Heart right ventricle (tissue), 16 donors: ENCODE measurements around the gene NMT2. TPM values are rescaled to one million over a fixed set of nuclear protein-coding genes. Genes with fewer than 3 reads are reported as not detected.

ENCODE experiments used
- ATAC-seq, 8 donors: fragments of 200-7000 bp; cut with Tn5 transposase; one replicate each; pipeline ENCODE4 v1.9.1; 2020; ENCODE audit warnings: mild to moderate bottlenecking in 8 of 8, moderate library complexity in 8 of 8, moderate number of reproducible peaks in 1 of 8
- DNase-seq, 2 donors: peaks; one replicate each; pipeline ENCODE4 v3.0.0-alpha.2; 2020
- H3K27ac ChIP-seq, 10 donors: fragments of 200-600 bp; sonication (generic) in 2 of 10; one replicate each; pipeline versions ENCODE4 v1.5.0 to v1.8.0; 2020 to 2022; ENCODE audit warnings: mild to moderate bottlenecking in 3 of 10
- H3K27me3 ChIP-seq, 7 donors: fragments of 200-600 bp; one replicate each; pipeline ENCODE4 v1.8.0; 2021 to 2022; ENCODE audit warnings: mild to moderate bottlenecking in 2 of 7
- H3K36me3 ChIP-seq, 9 donors: fragments of 200-600 bp; sonication (generic) in 1 of 9; one replicate each; pipeline versions ENCODE4 v1.5.0 to v1.8.0; 2020 to 2022; ENCODE audit warnings: mild to moderate bottlenecking in 2 of 9
- H3K4me1 ChIP-seq, 9 donors: fragments of 200-600 bp; sonication (generic) in 1 of 9; one replicate each; pipeline versions ENCODE4 v1.5.0 to v1.8.0; 2020 to 2022; ENCODE audit warnings: mild to moderate bottlenecking in 4 of 9
- H3K4me3 ChIP-seq, 10 donors: fragments of 200-600 bp; sonication (generic) in 2 of 10; one replicate each; pipeline versions ENCODE4 v1.5.0 to v1.8.0; 2020 to 2022; ENCODE audit warnings: mild to moderate bottlenecking in 7 of 10, moderate library complexity in 2 of 10
- H3K9me3 ChIP-seq, 11 donors: fragments of 200-600 bp in 10 of 11; sonication (generic) in 2 of 11; one replicate each; pipeline versions ENCODE4 v1.5.0 to v1.8.0; 2013 to 2022; ENCODE audit warnings: mild to moderate bottlenecking in 2 of 11, control low read depth in 1 of 11, moderate library complexity in 1 of 11
- CTCF ChIP-seq, 9 donors: fragments of 200-600 bp; sonication (generic) in 2 of 9; IDR thresholded peaks; one replicate each; pipeline versions ENCODE4 v1.5.0 to v1.8.0; 2021 to 2022; ENCODE audit warnings: antibody characterized with exemption in 9 of 9, mild to moderate bottlenecking in 5 of 9, moderate library complexity in 1 of 9
- WGBS, 2 donors: extraction: QIAGEN DNeasy Blood & Tissue Kit; methylation state at CpG; one replicate each; pipeline ENCODE4 v1.1.7; 2013; ENCODE audit warnings: inconsistent platforms in 1 of 2; 5-methylcytosine and 5-hydroxymethylcytosine counted together
- intact Hi-C, 10 donors: fragments of 100-400 bp; cut with DNase I; formaldehyde crosslinking; loops; one replicate each; pipeline versions ENCODE4 v1.11.1 to v1.14.2; 2022
- long read RNA-seq, 3 donors: library from polyadenylated mRNA; unstranded; transcript quantifications; one replicate each; pipeline ENCODE4 v2.0.0, GENCODE V29; 2020 to 2021
- polyA plus RNA-seq, 2 donors: library from polyadenylated mRNA; stranded (reverse); fragments of 200-250 nt; gene quantifications; one replicate each; pipeline ENCODE4 v1.2.3, GENCODE V29; 2013
- total RNA-seq, 10 donors: library from RNA; stranded (reverse); fragmentation: NEBNext Ultra II Directional in 3 of 10; extraction: Animal tissue kit (Norgen Biotek cat#: 25700) in 3 of 10; gene quantifications; one replicate each; pipeline versions ENCODE4 v1.2.1 to v1.2.4, GENCODE V29; 2021 to 2023
- donor health status: Arrhythmogenic right ventricular cardiomyopathy.
- donor health status: ischemic (EF 13 %, LVEDD 7.1; RV severe dilation, severe dysfunction).
- donor health status: healthy with polysubstance abuse.
- donor health status: DM: no; HTN: yes; CAD: no.
- donor health status: DM: no; HTN: no; CAD: no.
- donor health status: ischemic (EF 25% LVEDD 6.9; RV normal size, moderate dysfunction).
- donor health status: ischemic (EF 25% LVEDD 5.7; RV mildly dilated, moderate dysfunction).
- donor health status: healthy.
- donor health status: DM: yes; HTN: yes; CAD: no.
- donor health status: Ischemic cardiomyopathy.
- donor health status: ischemic (EF 35%, LVEDD 5.7; RV mildly dilated, moderate dysfunction).
- donor health status: nonischemic (EF 11% LVEDD 7.7; RV severe dilation, severe dysfunction).
- donor health status: DM: yes; HTN: yes; CAD: no.
- donor health status: PGD.
- donor health status: ischemic (EF 29% LVEDD 5.4; RV normal size, mild dysfunction).
- donor health status: nonischemic (EF 23%, LVEDD 6.1; RV moderate dilation, normal function).

NMT2 gene
- total RNA-seq (10 to 100 TPM in 8 of 10 donors, 1 to 10 TPM in 2; 8.9 to 14.5 (median 12.3) TPM), polyA plus RNA-seq (1 to 10 TPM; 6.1 to 7.6 TPM)
- long read RNA-seq, donor 1, transcript NMT2-202 (12 exons, 2,907 nt): major isoform, 6 of 14 reads
- long read RNA-seq, donor 1, partial matches to known transcripts: 3 of 14 reads
- long read RNA-seq, donor 1, other reads (novel, unspliced or antisense): 3 of 14 reads
- long read RNA-seq, donor 2, transcript NMT2-202 (12 exons, 2,907 nt): major isoform, 12 of 19 reads
- long read RNA-seq, donor 2, partial matches to known transcripts: 1 of 19 reads
- long read RNA-seq, donor 2, other reads (novel, unspliced or antisense): 4 of 19 reads
- long read RNA-seq, donor 3, transcript NMT2-202 (12 exons, 2,907 nt): major isoform, 11 of 19 reads
- long read RNA-seq, donor 3, partial matches to known transcripts: 1 of 19 reads
- long read RNA-seq, donor 3, other reads (novel, unspliced or antisense): 7 of 19 reads

GRCh38 chr10:15168291-15168785 lies at the start of gene NMT2:
TSS of gene NMT2 (minus strand) at chr10:15168693. CDS start at chr10:15168612, 81 bp downstream.
- peak within 1 kb of the TSS; percentile 64 to 96 (median 90) for H3K27ac ChIP-seq
- TF ChIP-seq CTCF (IDR thresholded peaks at IDR 0.05): peak in 8 of 9 donors; percentile 38 to 68 (median 50)
- H3K4me3 ChIP-seq: peak within 1 kb of the TSS; percentile 72 to 98 (median 88)
- no peaks in the 10 kb centered on the region for H3K36me3 ChIP-seq
- intact Hi-C loops: loop anchor here in 3 of 10 donors (1.0 to 10.0 kb wide), 3 partner anchors 64 to 209 kb away; partner anchors contain the start of genes MEIG1 (in 1 of the 3) and RPP38 (in 1 of the 3)
- H3K9me3 ChIP-seq: no peaks in the 10 kb centered on the region
- 0 to 1% methylated on average over 25 to 53 of the region's 70 CpGs for WGBS, 2 donors
- H3K4me1 ChIP-seq: peaks cover 7 to 43% (median 34%) of the 10 kb centered on the region in 9 donors
- DNase-seq (peak; percentile 84 to 89), ATAC-seq (peak; percentile 85 to 94 (median 88))
- H3K27me3 ChIP-seq: peaks cover 0 to 15% (median 0%) of the 10 kb centered on the region in 7 donors

- WGBS, 2 donors: 95% methylated on average over 6 of the region's 6 CpGs
- no peak for ATAC-seq
- no peak for DNase-seq
- TF ChIP-seq CTCF (IDR thresholded peaks at IDR 0.05): no peak
- H3K4me1 ChIP-seq: no peaks in the 10 kb centered on the region
- H3K4me3 ChIP-seq: no peak overlapping the region
- H3K27ac ChIP-seq: no peak overlapping the region
- intact Hi-C loops: no loop called here
- H3K27me3 ChIP-seq: no peaks in the 10 kb centered on the region
- no peaks in the 10 kb centered on the region for H3K9me3 ChIP-seq
- H3K36me3 ChIP-seq: peaks cover 0 to 41% (median 0%) of the 10 kb centered on the region in 9 donors
Observed at GRCh38 chr10:15216700-15217099, 48.2 kb upstream of the NMT2 start.

- TF ChIP-seq CTCF (IDR thresholded peaks at IDR 0.05): no peak
- H3K27ac ChIP-seq: no peak overlapping the region
- no peaks in the 10 kb centered on the region for H3K9me3 ChIP-seq
- peaks cover 0 to 11% (median 5%) of the 10 kb centered on the region in 9 donors for H3K4me1 ChIP-seq
- H3K4me3 ChIP-seq: no peak overlapping the region
- DNase-seq (no peak), ATAC-seq (no peak)
- intact Hi-C loops: loop anchor here in 1 of 10 donors (5.0 kb wide), 1 partner anchor 158 kb away; the partner anchor contains the start of gene FAM171A1
- WGBS, 2 donors: 88 to 90% methylated on average over 17 of the region's 17 CpGs
- H3K36me3 ChIP-seq: peaks cover 0 to 33% (median 0%) of the 10 kb centered on the region in 9 donors
- peaks cover 0 to 3% (median 0%) of the 10 kb centered on the region in 7 donors for H3K27me3 ChIP-seq
Observed at GRCh38 chr10:15214237-15214636, 45.7 kb upstream of the NMT2 start.

GRCh38 chr10:15213461-15213861 lies 45.0 kb upstream of the NMT2 start:
- H3K27me3 ChIP-seq: peaks cover 0 to 3% (median 0%) of the 10 kb centered on the region in 7 donors
- TF ChIP-seq CTCF (IDR thresholded peaks at IDR 0.05): no peak
- ATAC-seq: no peak
- no peak for DNase-seq
- peaks cover 0 to 30% (median 0%) of the 10 kb centered on the region in 9 donors for H3K36me3 ChIP-seq
- H3K4me3 ChIP-seq: no peak overlapping the region
- no peaks in the 10 kb centered on the region for H3K9me3 ChIP-seq
- H3K27ac ChIP-seq: no peak overlapping the region
- H3K4me1 ChIP-seq: peaks cover 0 to 11% (median 5%) of the 10 kb centered on the region in 9 donors
- WGBS, 2 donors: 84 to 85% methylated on average over 18 of the region's 18 CpGs
- intact Hi-C loops: loop anchor here in 1 of 10 donors (5.0 kb wide), 1 partner anchor 159 kb away; the partner anchor contains the start of gene FAM171A1
